ENCODE results near the gene ACHE.

The ACHE gene

GRCh38 chr7:100884736-100885439 lies 10.8 kb downstream of the ACHE start:
- no peak for DNase-seq (ENCODE audit: low read depth in 2 of 2)

- no peak for DNase-seq (ENCODE audit: low read depth in 2 of 2)
Measured at GRCh38 chr7:100882785-100883526, 12.7 kb downstream of the ACHE start.

- no peak for DNase-seq (ENCODE audit: low read depth in 2 of 2)
Measured at GRCh38 chr7:100882201-100882600, 13.5 kb downstream of the ACHE start.

GRCh38 chr7:100881136-100881535 lies 14.6 kb downstream of the ACHE start:
- no peak for DNase-seq (ENCODE audit: low read depth in 2 of 2)

GRCh38 chr7:100880645-100881044 lies 15.0 kb downstream of the ACHE start:
- no peak for DNase-seq (ENCODE audit: low read depth in 2 of 2)

GRCh38 chr7:100879685-100880261 lies 15.9 kb downstream of the ACHE start:
- DNase-seq (ENCODE audit: low read depth in 2 of 2), result no peak

- no peak for DNase-seq (ENCODE audit: low read depth in 2 of 2)
Measured at GRCh38 chr7:100878685-100879084, 17.0 kb downstream of the ACHE start.

- no peak for DNase-seq (ENCODE audit: low read depth in 2 of 2)
Measured at GRCh38 chr7:100878013-100878412, 17.7 kb downstream of the ACHE start.

- no peak for DNase-seq (ENCODE audit: low read depth in 2 of 2)
Measured at GRCh38 chr7:100875356-100875751, 20.3 kb downstream of the ACHE start.

- peak; percentile 96 to 98 for DNase-seq (ENCODE audit: low read depth in 2 of 2)
Measured at GRCh38 chr7:100874577-100875355, 20.9 kb downstream of the ACHE start, which contains the start of gene SRRT. Gene SRRT (plus strand): TSS chr7:100875103. CDS start chr7:100875591, 488 bp downstream.

GRCh38 chr7:100874300-100874576 lies 21.4 kb downstream of the ACHE start:
- no peak for DNase-seq (ENCODE audit: low read depth in 2 of 2)

- DNase-seq (ENCODE audit: low read depth in 2 of 2), result no peak
Measured at GRCh38 chr7:100873599-100874299, 21.9 kb downstream of the ACHE start.

- DNase-seq (ENCODE audit: low read depth in 2 of 2), result no peak
Measured at GRCh38 chr7:100867776-100868485, 27.8 kb downstream of the ACHE start.

- peak in 1 of 2 experiments; percentile 72 for DNase-seq (ENCODE audit: low read depth in 2 of 2)
Measured at GRCh38 chr7:100867040-100867775, 28.5 kb downstream of the ACHE start, which contains the start of gene TRIP6. Gene TRIP6 (plus strand): TSS chr7:100867387. CDS start chr7:100867498, 111 bp downstream.

- DNase-seq (ENCODE audit: low read depth in 2 of 2), result no peak
Measured at GRCh38 chr7:100866729-100867039, 29.0 kb downstream of the ACHE start.

- DNase-seq (ENCODE audit: low read depth in 2 of 2), result no peak
Measured at GRCh38 chr7:100865938-100866728, 29.6 kb downstream of the ACHE start.

- DNase-seq (ENCODE audit: low read depth in 2 of 2), result no peak
Measured at GRCh38 chr7:100865372-100865911, 30.2 kb downstream of the ACHE start.

GRCh38 chr7:100864263-100864845 lies 31.3 kb downstream of the ACHE start:
- DNase-seq (ENCODE audit: low read depth in 2 of 2), result no peak

GRCh38 chr7:100863406-100863950 lies 32.2 kb downstream of the ACHE start:
- no peak for DNase-seq (ENCODE audit: low read depth in 2 of 2)
